ENCODE measurements around the gene TIMP4. TPM values are rescaled to one million over a fixed set of nuclear protein-coding genes. Genes with fewer than 3 reads are reported as not detected.
A peak's percentile ranks its signal among the peaks of the same experiment; 100 is the strongest.

The TIMP4 gene
- total RNA-seq, 2 donors from 2014 or later, result 17.0 to 19.2 TPM

- no peak for DNase-seq (ENCODE audit: low spot score)
- intact Hi-C loops (cut with DNase I), result no loop called here
Observed at GRCh38 chr3:12186515-12187286, 28.0 kb upstream of the TIMP4 start.

- no peak for DNase-seq (ENCODE audit: low spot score)
- intact Hi-C loops (cut with DNase I), result no loop called here
Observed at GRCh38 chr3:12186046-12186445, 27.3 kb upstream of the TIMP4 start.

- intact Hi-C loops (cut with DNase I), result no loop called here
- no peak for DNase-seq (ENCODE audit: low spot score)
Observed at GRCh38 chr3:12185172-12185710, 26.5 kb upstream of the TIMP4 start.

- no peak for DNase-seq (ENCODE audit: low spot score)
- intact Hi-C loops (cut with DNase I), result no loop called here
Observed at GRCh38 chr3:12184541-12184940, 25.8 kb upstream of the TIMP4 start.

- intact Hi-C loops (cut with DNase I), result no loop called here
- DNase-seq (ENCODE audit: low spot score), result no peak
Observed at GRCh38 chr3:12182687-12183441, 24.2 kb upstream of the TIMP4 start.

- intact Hi-C loops (cut with DNase I), result no loop called here
- DNase-seq (ENCODE audit: low spot score), result no peak
Observed at GRCh38 chr3:12181806-12182205, 23.1 kb upstream of the TIMP4 start.

- intact Hi-C loops (cut with DNase I), result no loop called here
- no peak for DNase-seq (ENCODE audit: low spot score)
Observed at GRCh38 chr3:12181301-12181700, 22.6 kb upstream of the TIMP4 start.

GRCh38 chr3:12180631-12181030 is 21.9 kb upstream of the TIMP4 start:
- intact Hi-C loops (cut with DNase I), result no loop called here

GRCh38 chr3:12180218-12180617 is 21.5 kb upstream of the TIMP4 start:
- intact Hi-C loops (cut with DNase I), result no loop called here
- DNase-seq (ENCODE audit: low spot score), result peak; percentile 83

More at GRCh38 chr3:12180631-12181030, 21.9 kb upstream of the TIMP4 start:
- no peak for DNase-seq (ENCODE audit: low spot score)

GRCh38 chr3:12179441-12179840 is 20.7 kb upstream of the TIMP4 start:
- DNase-seq (ENCODE audit: low spot score), result no peak
- intact Hi-C loops (cut with DNase I), result no loop called here

- peak; percentile 82 for DNase-seq (ENCODE audit: low spot score)
- intact Hi-C loops (cut with DNase I), result no loop called here
Observed at GRCh38 chr3:12178091-12178820, 19.5 kb upstream of the TIMP4 start.

GRCh38 chr3:12177126-12177525 is 18.4 kb upstream of the TIMP4 start:
- DNase-seq (ENCODE audit: low spot score), result no peak
- intact Hi-C loops (cut with DNase I), result no loop called here

GRCh38 chr3:12175844-12176453 is 17.2 kb upstream of the TIMP4 start:
- intact Hi-C loops (cut with DNase I), result no loop called here
- no peak for DNase-seq (ENCODE audit: low spot score)

GRCh38 chr3:12175137-12175593 is 16.5 kb upstream of the TIMP4 start:
- DNase-seq (ENCODE audit: low spot score), result no peak
- intact Hi-C loops (cut with DNase I), result no loop called here

- intact Hi-C loops (cut with DNase I), result no loop called here
- DNase-seq (ENCODE audit: low spot score), result no peak
Observed at GRCh38 chr3:12170207-12170606, 11.5 kb upstream of the TIMP4 start.

- DNase-seq (ENCODE audit: low spot score), result no peak
- intact Hi-C loops (cut with DNase I), result no loop called here
Observed at GRCh38 chr3:12165909-12166308, 7.2 kb upstream of the TIMP4 start.

GRCh38 chr3:12159227-12159601 is 502 bp upstream of the TIMP4 start:
- no peak for DNase-seq (ENCODE audit: low spot score)
- intact Hi-C loops (cut with DNase I), result no loop called here

GRCh38 chr3:12157026-12157425 is 1.7 kb downstream of the TIMP4 start:
- DNase-seq (ENCODE audit: low spot score), result no peak
- intact Hi-C loops (cut with DNase I), result no loop called here

- intact Hi-C loops (cut with DNase I), result no loop called here
Observed at GRCh38 chr3:12155828-12156227, 2.9 kb downstream of the TIMP4 start.

More at GRCh38 chr3:12155828-12156227, 2.9 kb downstream of the TIMP4 start:
- no peak for DNase-seq (ENCODE audit: low spot score)

Measured in posterior vena cava (tissue), 2 donors.